ENCODE results near the gene MRFAP1.

MRFAP1 gene

DNA sequence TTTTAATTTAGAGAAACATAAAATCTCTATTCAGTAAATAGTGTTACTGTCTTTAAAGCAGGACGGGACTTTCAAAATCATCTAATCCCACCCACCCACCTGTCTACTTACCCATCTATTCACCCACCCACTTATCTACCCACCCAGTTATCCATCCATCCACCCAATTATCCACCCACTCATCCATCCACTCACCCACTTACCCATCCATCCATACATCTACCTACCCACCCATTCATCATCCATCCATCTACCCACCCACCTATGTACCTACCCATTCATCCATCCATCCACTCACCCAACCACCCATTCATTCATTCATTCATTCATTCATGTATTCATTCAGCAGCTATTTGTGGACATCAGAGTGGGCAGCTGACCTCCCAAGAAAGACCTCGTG is 34.9 kb upstream of the MRFAP1 start:
- no peak for TF ChIP-seq GATA3 (IDR thresholded peaks at IDR 0.05; ENCODE audit: low read depth, low read length)

- TF ChIP-seq GATA2 (IDR thresholded peaks at IDR 0.05; ENCODE audit: low read depth, low read length) (no peak), GATA3 (IDR thresholded peaks at IDR 0.05; ENCODE audit: low read depth, low read length) (no peak)
Observed at GRCh38 chr4:6606465-6607235, 33.8 kb upstream of the MRFAP1 start.

GRCh38 chr4:6607368-6608055 is 33.0 kb upstream of the MRFAP1 start:
- TF ChIP-seq GATA2 (IDR thresholded peaks at IDR 0.05; ENCODE audit: low read depth, low read length) = no peak
- TF ChIP-seq GATA3 (IDR thresholded peaks at IDR 0.05; ENCODE audit: low read depth, low read length) = no peak

GRCh38 chr4:6608758-6609414 is 31.6 kb upstream of the MRFAP1 start:
- TF ChIP-seq GATA2 (IDR thresholded peaks at IDR 0.05; ENCODE audit: low read depth, low read length) (no peak), GATA3 (IDR thresholded peaks at IDR 0.05; ENCODE audit: low read depth, low read length) (no peak)

GRCh38 chr4:6609415-6610079 is 30.9 kb upstream of the MRFAP1 start:
- TF ChIP-seq GATA2 (IDR thresholded peaks at IDR 0.05; ENCODE audit: low read depth, low read length) = no peak
- TF ChIP-seq GATA3 (IDR thresholded peaks at IDR 0.05; ENCODE audit: low read depth, low read length) = no peak

- TF ChIP-seq GATA2 (IDR thresholded peaks at IDR 0.05; ENCODE audit: low read depth, low read length) (no peak), GATA3 (IDR thresholded peaks at IDR 0.05; ENCODE audit: low read depth, low read length) (no peak)
Observed at GRCh38 chr4:6610856-6611430, 29.5 kb upstream of the MRFAP1 start.

GRCh38 chr4:6612961-6613675 is 27.4 kb upstream of the MRFAP1 start:
- TF ChIP-seq GATA2 (IDR thresholded peaks at IDR 0.05; ENCODE audit: low read depth, low read length) (no peak), GATA3 (IDR thresholded peaks at IDR 0.05; ENCODE audit: low read depth, low read length) (no peak)

DNA sequence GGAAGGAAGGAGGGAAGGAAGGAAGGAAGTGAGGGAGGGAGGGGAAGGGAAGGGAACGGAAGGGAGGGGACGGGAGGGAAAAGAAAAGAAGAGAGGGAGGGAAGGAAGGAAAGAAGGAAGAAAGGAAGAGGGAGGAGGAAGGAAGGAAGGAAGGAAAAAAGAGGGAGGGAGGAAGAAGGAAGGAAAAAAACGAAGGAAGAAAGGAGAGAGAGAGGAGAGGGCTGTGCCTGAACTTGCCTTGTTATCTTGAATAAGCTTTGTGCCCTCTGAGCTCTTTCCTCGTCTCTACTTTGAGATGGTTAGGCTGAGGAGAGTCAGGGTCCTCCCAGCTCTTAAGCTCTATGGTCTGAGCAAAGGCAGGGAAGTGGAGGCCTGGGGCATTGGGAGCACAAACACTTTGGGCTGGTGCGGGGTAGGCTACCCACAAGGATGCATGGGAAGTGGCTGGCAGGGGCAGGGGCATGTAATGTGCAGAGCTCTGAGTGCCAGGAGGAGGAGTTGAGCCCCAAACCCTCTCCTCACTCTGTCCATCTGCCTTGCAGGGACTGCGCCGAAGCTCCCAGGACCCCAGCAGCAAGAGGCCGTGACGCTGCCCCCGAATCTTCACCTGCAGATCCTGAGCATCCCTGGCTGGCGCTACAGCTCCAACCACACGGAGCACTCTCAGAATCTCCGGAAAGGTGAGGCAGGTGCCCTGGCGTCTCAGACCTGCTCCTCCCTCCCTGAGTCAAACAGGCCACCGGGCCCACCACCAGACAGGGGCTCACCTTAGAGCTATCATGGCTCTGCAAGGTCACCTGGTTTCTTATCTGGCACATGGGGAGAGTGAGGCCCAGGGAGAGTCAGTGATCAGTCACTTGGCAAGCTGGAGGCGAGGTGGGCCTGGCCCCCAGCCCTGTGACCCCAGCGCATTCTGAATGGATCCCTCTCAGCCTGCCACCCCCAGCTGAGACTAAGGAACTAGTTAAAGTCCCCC is 26.5 kb upstream of the MRFAP1 start:
- TF ChIP-seq GATA2 (IDR thresholded peaks at IDR 0.05; ENCODE audit: low read depth, low read length) (no peak), GATA3 (IDR thresholded peaks at IDR 0.05; ENCODE audit: low read depth, low read length) (no peak)

GRCh38 chr4:6614701-6615230 is 25.7 kb upstream of the MRFAP1 start:
- TF ChIP-seq GATA2 (IDR thresholded peaks at IDR 0.05; ENCODE audit: low read depth, low read length) (no peak), GATA3 (IDR thresholded peaks at IDR 0.05; ENCODE audit: low read depth, low read length) (no peak)

DNA sequence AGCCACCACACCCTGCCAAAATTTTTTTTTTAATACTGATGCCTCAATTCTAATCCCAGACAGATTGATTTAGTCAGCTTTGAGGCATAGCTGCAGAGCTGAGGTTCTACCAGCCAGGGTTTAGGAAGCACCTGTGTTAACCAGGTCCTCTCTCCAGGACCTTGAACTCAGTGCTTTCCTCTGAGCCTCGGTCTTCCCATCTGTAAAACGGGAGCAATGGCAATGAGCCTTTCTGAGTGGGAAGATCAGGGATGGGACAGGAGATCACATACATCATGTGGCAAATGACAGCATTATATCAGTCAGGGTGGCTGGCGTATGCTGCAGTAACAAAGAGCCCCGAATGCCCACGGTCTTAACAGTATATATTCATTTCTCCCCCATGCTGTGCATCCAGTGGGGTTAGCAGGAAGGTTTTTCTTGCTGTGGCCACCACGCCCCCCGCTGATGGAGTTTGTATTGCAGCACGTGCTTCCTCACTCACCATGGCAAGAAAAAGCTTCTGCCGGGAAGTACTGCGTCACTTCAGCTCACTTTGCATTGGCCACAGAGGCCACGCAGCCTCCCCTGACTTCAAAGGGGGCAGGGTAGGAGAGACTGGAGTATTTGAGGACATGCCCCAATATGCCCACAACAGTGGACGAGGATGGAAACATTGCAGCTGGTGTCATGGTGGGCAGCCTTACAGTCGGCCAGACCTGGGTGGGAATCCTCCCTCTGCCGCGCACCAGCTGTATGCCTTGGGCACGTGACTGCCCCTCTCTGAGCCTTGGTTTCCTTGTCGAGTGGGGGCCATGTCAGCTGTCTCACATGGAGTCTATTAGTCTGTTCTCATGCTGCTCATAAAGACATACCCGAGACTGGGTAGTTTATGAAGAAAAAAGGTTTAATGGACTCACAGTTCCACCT is 24.1 kb upstream of the MRFAP1 start:
- TF ChIP-seq GATA3 (IDR thresholded peaks at IDR 0.05; ENCODE audit: low read depth, low read length) (no peak), GATA2 (IDR thresholded peaks at IDR 0.05; ENCODE audit: low read depth, low read length) (no peak)

DNA sequence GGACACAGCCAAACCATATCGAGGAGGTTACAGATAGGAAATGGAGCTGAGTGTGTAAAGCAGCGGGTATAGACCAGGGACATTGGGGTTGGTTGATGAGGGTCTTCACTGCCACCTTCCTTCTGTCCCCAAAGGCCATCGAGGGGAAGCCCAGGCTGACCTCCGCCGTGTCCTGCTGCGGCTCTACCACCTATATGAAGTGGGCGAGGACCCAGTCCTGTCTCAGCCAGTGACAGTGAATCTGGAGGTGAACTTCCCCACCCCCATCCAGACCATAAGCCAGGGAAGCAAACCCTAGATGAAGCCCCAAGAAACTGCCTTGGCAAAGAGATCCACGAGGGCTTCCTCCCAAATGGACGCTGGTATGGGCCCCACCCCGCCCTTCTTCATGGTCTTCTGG is 23.2 kb upstream of the MRFAP1 start:
- TF ChIP-seq GATA3 (IDR thresholded peaks at IDR 0.05; ENCODE audit: low read depth, low read length) = no peak
- no peak for TF ChIP-seq GATA2 (IDR thresholded peaks at IDR 0.05; ENCODE audit: low read depth, low read length)

Measured in SH-SY5Y (cell line).